Caco-2 (cell line): Measurements from ENCODE around the gene WLS. TPM values are rescaled to one million over a fixed set of nuclear protein-coding genes. Genes with fewer than 3 reads are reported as not detected.

Experiments used
- BruUV-seq: library from RNA; stranded (reverse); fragments of 400-500 nt; replicated peaks from 2 replicates; lab custom pipeline; 2021; lab: Mats Ljungman, UMichigan
- CTCF ChIA-PET: fragments of 300-600 bp; sonication (Branson Sonifier 250); formaldehyde crosslinking; loops from one replicate; lab custom pipeline; 2022; ENCODE audit warnings: antibody characterized with exemption; lab: Charles Lee
- POLR2A ChIA-PET: fragments of 300-600 bp; sonication (Branson Sonifier 250); formaldehyde crosslinking; loops from one replicate; lab custom pipeline; 2022; ENCODE audit warnings: antibody characterized with exemption; lab: Charles Lee
- DNase-seq, 2 experiments: peaks; one replicate each; pipeline versions ENCODE4 v3.0.0 to v3.0.0-alpha.2; 2020 to 2022
- H3K27me3 ChIP-seq: replicated peaks from 2 replicates; pipeline ENCODE4 v1.6.0; 2011; ENCODE audit warnings: low read length; ENCODE audit not compliant: control insufficient read depth, insufficient read depth
- H3K36me3 ChIP-seq: 2 replicates; pipeline ENCODE4 v1.5.1; 2011; ENCODE audit warnings: low read length; ENCODE audit not compliant: control insufficient read depth, insufficient read depth
- H3K4me1 ChIP-seq: fragments of 250-450 bp; sonication (Bioruptor Pico); 2 replicates; pipeline ENCODE4 v1.5.1; 2020; ENCODE audit warnings: mild to moderate bottlenecking
- H3K4me3 ChIP-seq: 2 replicates; pipeline ENCODE4 v1.5.1; 2011; ENCODE audit warnings: low read depth, mild to moderate bottlenecking, control low read depth, low read length
- H3K9me3 ChIP-seq: fragments of 250-450 bp; sonication (Bioruptor Pico); 2 replicates; pipeline ENCODE4 v1.5.1; 2020; ENCODE audit warnings: mild to moderate bottlenecking, moderate library complexity
- H3K27ac Mint-ChIP-seq: one replicate; pipeline ENCODE4 v1.8.0; 2022; ENCODE audit warnings: mixed read lengths; ENCODE audit not compliant: unreplicated experiment
- H3K27me3 Mint-ChIP-seq: one replicate; pipeline ENCODE4 v1.8.0; 2022; ENCODE audit warnings: mixed read lengths; ENCODE audit not compliant: insufficient read depth, unreplicated experiment
- H3K36me3 Mint-ChIP-seq: one replicate; pipeline ENCODE4 v1.8.0; 2022; ENCODE audit warnings: mild to moderate bottlenecking, mixed read lengths; ENCODE audit not compliant: insufficient read depth, unreplicated experiment
- H3K4me1 Mint-ChIP-seq: one replicate; pipeline ENCODE4 v1.8.0; 2022; ENCODE audit warnings: low read depth, mixed read lengths; ENCODE audit not compliant: unreplicated experiment
- H3K4me3 Mint-ChIP-seq: one replicate; pipeline ENCODE4 v1.8.0; 2022; ENCODE audit warnings: mild to moderate bottlenecking, moderate library complexity, mixed read lengths; ENCODE audit not compliant: unreplicated experiment
- H3K9me3 Mint-ChIP-seq: one replicate; pipeline ENCODE4 v1.8.0; 2022; ENCODE audit warnings: mixed read lengths; ENCODE audit not compliant: unreplicated experiment
- CTCF ChIP-seq, 2 experiments: fragments of 200-600 bp in 1 of 2; IDR thresholded peaks; 1 replicate in 1 of 2; 2 replicates in 1 of 2; pipeline versions ENCODE4 v1.5.1 to v1.8.0; 2011 to 2022; ENCODE audit warnings: antibody characterized with exemption in 1 of 2, control low read depth in 1 of 2, inconsistent platforms in 1 of 2, low read depth in 1 of 2, low read length in 1 of 2, mild to moderate bottlenecking in 1 of 2, moderate library complexity in 1 of 2; ENCODE audit not compliant: insufficient read depth in 1 of 2, severe bottlenecking in 1 of 2, unreplicated experiment in 1 of 2
- intact Hi-C: fragments of 100-400 bp; cut with micrococcal nuclease; formaldehyde crosslinking; loops from one replicate; pipeline ENCODE4 v1.10.0; 2022; ENCODE audit not compliant: unreplicated experiment
- total RNA-seq: library from RNA; stranded (reverse); gene quantifications from 2 replicates; pipeline ENCODE4 v1.2.3, GENCODE V29; 2022

WLS gene
- total RNA-seq, 1 experiment from 2014 or later = 72.3 TPM

DNA sequence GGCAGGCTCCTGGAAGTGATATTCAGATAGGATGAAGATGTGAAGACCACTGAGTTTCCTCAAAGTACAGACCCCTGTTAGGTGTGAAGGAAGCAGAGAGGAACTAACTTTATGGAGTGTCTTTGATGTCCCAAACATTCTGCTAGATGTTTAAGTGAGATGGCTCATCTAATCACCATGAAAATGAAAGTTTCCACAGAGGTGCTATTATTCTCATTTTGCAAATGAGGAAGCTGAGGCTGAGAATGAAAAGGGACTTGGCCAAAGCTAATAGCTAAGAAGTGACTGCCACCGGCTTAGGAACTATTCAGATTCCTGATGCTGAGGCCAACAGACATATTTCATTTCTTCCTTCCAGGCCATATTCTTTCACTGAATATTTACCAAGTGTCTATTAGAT is 45.9 kb upstream of the WLS start:
- TF ChIP-seq CTCF (IDR thresholded peaks at IDR 0.05; ENCODE audit: insufficient read depth in 1 of 2, low read depth in 1 of 2, low read length in 1 of 2, severe bottlenecking in 1 of 2, unreplicated experiment in 1 of 2) = no peak
- H3K27me3 Mint-ChIP-seq = no peaks in the 10 kb centered on the region
- Histone ChIP-seq H3K36me3 (no peaks in the 10 kb centered on the region), H3K4me3 (no peak overlapping the region), H3K27me3 (no peaks in the 10 kb centered on the region), H3K9me3 (no peaks in the 10 kb centered on the region), H3K4me1 (no peaks in the 10 kb centered on the region)
- H3K4me3 Mint-ChIP-seq = no peak overlapping the region
- POLR2A ChIA-PET = no interaction called here
- no peaks in the 10 kb centered on the region for H3K4me1 Mint-ChIP-seq
- H3K27ac Mint-ChIP-seq = no peak overlapping the region
- CTCF ChIA-PET = no interaction called here
- no peaks in the 10 kb centered on the region for H3K9me3 Mint-ChIP-seq
- no peak for DNase-seq
- BruUV-seq = no TSS peak
- no peaks in the 10 kb centered on the region for H3K36me3 Mint-ChIP-seq
- intact Hi-C loops = no loop called here

GRCh38 chr1:68276448-68276847 is 44.1 kb upstream of the WLS start:
- no peak for TF ChIP-seq CTCF (IDR thresholded peaks at IDR 0.05; ENCODE audit: insufficient read depth in 1 of 2, low read depth in 1 of 2, low read length in 1 of 2, severe bottlenecking in 1 of 2, unreplicated experiment in 1 of 2)
- no peaks in the 10 kb centered on the region for H3K27me3 ChIP-seq
- BruUV-seq = no TSS peak
- no peaks in the 10 kb centered on the region for H3K36me3 Mint-ChIP-seq
- peak in 1 of 2 experiments; percentile 40 for DNase-seq
- H3K9me3 Mint-ChIP-seq = no peaks in the 10 kb centered on the region
- H3K4me1 Mint-ChIP-seq = no peaks in the 10 kb centered on the region
- no peaks in the 10 kb centered on the region for H3K9me3 ChIP-seq
- POLR2A ChIA-PET = no interaction called here
- intact Hi-C loops = no loop called here
- H3K4me3 Mint-ChIP-seq = no peak overlapping the region
- CTCF ChIA-PET = no interaction called here
- H3K4me3 ChIP-seq = no peak overlapping the region
- no peaks in the 10 kb centered on the region for H3K4me1 ChIP-seq
- no peaks in the 10 kb centered on the region for H3K36me3 ChIP-seq
- H3K27ac Mint-ChIP-seq = no peak overlapping the region
- H3K27me3 Mint-ChIP-seq = no peaks in the 10 kb centered on the region

DNA sequence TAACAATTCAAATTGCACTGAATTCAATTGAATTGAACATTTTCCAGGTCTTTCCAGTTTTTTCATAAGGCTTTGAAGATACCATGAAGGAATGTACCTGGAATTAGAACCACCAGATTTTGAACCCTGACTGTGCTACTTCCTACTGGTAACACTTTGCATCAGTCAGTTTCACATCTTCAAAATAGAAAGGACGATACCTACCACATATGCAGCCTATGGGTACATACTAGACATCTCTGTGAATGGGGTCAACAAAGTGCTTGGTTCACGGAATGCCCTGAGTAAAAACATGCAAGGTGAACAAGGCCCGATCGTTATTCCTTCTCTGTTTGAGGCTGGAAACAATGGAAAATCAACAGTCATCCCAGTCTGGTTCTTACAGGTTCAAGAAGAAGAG is 41.2 kb upstream of the WLS start:
- H3K4me1 Mint-ChIP-seq = no peaks in the 10 kb centered on the region
- no peaks in the 10 kb centered on the region; the same call in 1 of the 2 replicates for H3K4me1 ChIP-seq
- ChIA-PET CTCF (no interaction called here), POLR2A (no interaction called here)
- H3K36me3 Mint-ChIP-seq = no peaks in the 10 kb centered on the region
- no peaks in the 10 kb centered on the region for H3K9me3 ChIP-seq
- H3K4me3 Mint-ChIP-seq = no peak overlapping the region
- no peaks in the 10 kb centered on the region for H3K36me3 ChIP-seq
- DNase-seq = no peak
- intact Hi-C loops = no loop called here
- TF ChIP-seq CTCF (IDR thresholded peaks at IDR 0.05; ENCODE audit: insufficient read depth in 1 of 2, low read depth in 1 of 2, low read length in 1 of 2, severe bottlenecking in 1 of 2, unreplicated experiment in 1 of 2) = no peak
- no peaks in the 10 kb centered on the region for H3K9me3 Mint-ChIP-seq
- BruUV-seq = no TSS peak
- no peak overlapping the region for H3K4me3 ChIP-seq
- H3K27me3 Mint-ChIP-seq = no peaks in the 10 kb centered on the region
- no peaks in the 10 kb centered on the region for H3K27me3 ChIP-seq
- no peak overlapping the region for H3K27ac Mint-ChIP-seq
